Femur (tissue), 1 donor: ENCODE data around the gene SLC25A29.
"Not testable (repeated sequence)": the region's sequence is repeated elsewhere in the genome, so short reads cannot be mapped to it uniquely, and the experiment has no call there.

ENCODE experiments used
- DNase-seq: peaks from one replicate; pipeline ENCODE4 v3.0.0-alpha.2; 2017

Gene SLC25A29

DNA sequence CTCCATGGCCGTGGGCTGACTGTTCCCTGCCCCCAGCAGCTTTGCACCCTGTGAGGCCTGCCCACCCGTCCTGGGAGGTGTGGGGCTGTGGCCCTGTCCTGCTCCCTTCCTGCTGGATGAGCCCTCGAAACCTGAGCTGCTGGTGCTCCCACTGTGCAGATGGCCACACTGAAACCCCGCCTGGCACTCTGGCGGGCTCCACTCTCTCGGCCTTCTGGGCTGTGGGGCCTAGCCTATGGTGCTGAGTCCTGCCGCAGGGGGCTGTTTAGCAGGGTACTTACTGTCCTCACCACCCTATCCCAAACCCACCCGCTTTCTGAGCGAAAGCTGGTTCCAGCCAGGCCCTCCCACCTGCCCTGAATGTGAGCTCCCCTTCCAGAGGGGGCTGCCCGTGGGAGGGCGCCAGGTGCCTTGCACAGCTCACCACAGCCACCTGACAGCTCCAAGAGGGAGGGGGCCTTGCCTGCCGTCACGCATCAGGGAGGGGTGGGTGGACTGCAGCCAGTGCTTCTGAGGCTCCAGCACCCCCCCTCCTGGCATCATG, 24.2 kb upstream of the SLC25A29 start:
- no peak for DNase-seq

DNA sequence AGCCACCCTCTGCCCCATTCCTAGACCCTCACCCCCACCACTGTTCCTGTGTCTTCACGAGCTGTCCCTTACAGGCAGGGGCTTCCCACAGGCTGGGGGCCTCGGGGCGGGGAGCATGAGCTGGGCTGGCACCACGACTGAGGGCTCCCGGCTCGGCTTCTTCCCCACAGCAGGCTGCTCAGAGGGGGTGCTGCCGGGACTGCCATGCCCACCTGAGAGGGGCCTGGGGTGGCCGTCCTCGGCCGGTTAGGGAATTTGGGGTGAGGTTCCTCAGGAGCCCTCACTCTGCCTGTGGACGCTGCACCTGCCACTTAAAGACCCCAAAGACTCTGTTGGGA, 23.7 kb upstream of the SLC25A29 start:
- no peak for DNase-seq

DNA sequence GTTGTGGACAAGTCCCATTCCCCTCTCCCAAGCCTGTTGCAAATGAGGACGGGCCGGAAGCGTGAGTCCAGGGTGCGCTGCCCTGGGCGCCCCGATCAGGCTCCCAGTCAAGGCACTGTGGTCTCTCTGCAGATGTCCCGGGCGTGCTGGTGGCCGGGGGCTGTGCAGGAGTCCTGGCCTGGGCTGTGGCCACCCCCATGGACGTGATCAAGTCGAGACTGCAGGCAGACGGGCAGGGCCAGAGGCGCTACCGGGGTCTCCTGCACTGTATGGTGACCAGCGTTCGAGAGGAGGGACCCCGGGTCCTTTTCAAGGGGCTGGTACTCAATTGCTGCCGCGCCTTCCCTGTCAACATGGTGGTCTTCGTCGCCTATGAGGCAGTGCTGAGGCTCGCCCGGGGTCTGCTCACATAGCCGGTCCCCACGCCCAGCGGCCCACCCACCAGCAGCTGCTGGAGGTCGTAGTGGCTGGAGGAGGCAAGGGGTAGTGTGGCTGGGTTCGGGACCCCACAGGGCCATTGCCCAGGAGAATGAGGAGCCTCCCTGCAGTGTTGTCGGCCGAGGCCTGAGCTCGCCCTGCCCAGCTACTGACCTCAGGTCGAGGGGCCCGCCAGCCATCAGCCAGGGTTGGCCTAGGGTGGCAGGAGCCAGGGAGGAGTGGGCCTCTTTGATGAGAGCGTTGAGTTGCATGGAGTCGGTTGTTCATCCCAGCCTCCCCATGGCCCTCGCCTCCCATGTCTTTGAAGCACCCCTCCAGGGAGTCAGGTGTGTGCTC, 23.2 kb upstream of the SLC25A29 start:
- DNase-seq: no peak

DNA sequence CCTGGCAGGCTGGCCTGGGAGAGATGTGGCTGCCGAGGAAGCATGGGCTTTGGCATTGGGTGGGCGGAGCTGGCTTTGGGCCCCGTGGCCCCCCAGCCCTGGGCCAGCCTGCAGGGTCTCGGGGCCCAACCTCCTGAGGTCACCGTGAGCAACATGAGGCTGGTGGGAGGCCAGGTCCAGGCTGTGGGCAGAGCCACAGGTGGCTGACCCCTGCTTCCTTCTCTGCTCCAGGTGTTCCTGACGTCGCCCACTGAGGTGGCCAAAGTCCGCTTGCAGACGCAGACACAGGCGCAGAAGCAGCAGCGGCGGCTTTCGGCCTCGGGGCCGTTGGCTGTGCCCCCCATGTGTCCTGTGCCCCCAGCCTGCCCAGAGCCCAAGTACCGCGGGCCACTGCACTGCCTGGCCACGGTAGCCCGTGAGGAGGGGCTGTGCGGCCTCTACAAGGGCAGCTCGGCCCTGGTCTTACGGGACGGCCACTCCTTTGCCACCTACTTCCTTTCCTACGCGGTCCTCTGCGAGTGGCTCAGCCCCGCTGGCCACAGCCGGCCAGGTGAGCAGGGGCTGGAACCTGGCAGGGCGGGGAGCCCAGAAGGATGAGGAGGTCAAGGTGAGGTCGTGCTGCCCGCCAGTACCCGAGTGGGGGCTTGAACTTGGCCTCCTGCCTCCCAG, 22.4 kb upstream of the SLC25A29 start:
- no peak for DNase-seq

DNA sequence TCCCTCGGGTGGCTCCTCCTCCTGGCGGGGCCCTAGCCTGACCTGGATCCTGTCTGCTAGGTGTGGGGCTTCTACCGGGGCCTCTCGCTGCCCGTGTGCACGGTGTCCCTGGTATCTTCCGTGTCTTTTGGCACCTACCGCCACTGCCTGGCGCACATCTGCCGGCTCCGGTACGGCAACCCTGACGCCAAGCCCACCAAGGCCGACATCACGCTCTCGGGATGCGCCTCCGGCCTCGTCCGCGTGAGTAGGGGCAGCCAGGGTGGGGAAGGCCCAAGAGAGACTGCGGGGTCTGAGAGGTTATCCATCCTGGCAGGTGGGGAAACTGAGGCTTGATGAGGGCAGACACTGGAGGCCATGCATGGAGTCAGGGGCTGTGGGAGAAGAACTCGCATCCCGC, 20.9 kb upstream of the SLC25A29 start:
- DNase-seq: no peak

DNA sequence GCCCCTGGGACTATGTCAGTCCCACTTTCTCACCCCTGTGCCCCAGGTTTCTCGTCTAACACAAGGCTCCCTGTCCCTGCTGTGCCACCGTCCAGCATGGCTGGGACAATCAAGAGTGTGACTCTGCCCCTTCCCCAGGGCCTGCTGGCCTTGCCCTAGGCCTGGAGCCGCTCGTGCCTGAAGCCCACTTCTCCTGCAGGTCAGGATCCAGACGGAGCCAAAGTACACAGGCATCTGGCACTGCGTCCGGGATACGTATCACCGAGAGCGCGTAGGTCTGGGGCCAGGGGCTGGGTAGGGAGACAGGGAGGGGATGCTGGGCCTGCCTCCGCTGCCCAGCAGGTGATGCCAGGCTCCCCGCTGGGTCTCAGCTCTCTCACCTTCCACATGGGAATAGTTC, 19.7 kb upstream of the SLC25A29 start:
- no peak for DNase-seq

DNA sequence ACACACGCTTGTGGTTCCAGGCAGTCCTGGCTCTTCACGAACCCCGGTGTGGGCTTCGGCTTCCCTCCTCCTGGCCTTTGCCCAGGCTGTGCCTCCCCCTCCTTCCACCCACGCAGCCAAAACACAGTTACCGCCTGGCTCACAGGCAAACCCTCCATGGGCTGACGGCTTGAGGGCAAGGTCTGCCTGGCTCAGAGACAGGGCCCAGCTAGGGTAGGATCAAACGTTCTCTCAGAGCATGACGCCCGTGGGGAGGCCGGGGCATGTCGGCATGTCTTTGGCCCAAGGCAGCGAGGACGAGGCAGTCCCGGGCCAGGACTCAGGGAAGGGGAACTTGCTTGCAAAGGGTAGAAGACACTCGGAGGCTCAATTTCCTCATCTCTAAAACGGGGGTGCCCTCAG, 19.0 kb upstream of the SLC25A29 start:
- DNase-seq: no peak

DNA sequence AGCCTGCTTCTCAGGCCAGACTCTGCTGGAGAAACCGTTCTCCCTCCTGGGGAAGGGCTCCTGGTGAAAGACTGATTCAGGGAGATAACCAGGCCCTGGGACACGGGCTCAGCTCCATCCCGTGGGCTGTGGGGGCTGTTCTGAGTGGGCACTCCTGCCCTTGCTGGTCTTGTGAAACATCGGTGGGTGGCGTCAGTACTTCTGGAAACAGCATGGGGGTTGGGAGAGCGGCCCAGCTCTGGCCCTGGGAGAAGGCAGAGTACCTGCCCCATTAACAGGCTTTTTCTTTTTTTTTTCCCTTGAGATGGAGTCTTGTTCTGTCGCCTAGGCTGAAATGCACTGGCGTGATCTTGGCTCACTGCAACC, 17.7 kb upstream of the SLC25A29 start:
- DNase-seq: no peak

DNA sequence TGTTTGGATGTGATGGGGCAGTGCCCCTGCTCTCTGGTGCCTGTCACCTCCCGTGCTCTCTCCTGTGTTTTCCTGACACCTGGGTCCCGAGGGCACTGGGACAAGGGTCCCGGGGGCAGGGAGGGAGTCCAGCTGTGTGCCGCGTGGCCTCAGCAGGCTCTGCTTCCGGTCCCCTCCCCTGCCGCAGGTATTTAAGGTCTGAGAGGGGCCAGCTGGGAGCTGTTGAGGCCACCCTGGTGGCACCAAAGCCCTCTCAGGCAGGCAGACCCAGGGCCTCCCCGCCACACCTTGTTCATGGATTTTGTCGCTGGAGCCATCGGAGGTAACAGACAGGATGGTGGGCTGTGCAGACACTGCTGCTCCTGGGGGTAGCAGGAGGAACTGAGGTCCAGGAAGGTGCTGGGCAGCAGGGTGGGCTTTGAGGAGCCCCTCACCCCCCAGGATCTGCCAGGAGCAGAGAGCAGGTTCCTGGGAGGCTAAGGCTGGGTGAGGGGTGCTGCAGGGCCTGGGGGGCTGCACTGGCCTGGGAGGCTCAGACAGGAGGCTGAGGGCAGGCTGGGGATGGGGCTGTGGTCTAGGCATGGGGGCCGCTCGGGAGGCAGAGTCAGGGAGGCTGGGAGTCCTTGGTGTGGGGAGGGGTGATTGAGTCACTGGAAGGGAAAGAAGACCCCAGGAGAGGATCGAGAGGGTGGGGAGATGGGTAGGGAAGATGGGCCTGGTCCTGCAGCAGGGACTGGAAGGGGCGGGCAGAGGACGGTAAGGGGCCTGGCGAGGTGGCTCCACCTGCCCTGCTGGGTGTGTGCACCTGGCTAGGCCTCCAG, 17.1 kb upstream of the SLC25A29 start, which contains the start of gene SLC25A47:
TSS of gene SLC25A47 (plus strand) at position 219 of the 821 bp plus-strand sequence. CDS start at position 295, 76 bp downstream.
- DNase-seq: no peak

DNA sequence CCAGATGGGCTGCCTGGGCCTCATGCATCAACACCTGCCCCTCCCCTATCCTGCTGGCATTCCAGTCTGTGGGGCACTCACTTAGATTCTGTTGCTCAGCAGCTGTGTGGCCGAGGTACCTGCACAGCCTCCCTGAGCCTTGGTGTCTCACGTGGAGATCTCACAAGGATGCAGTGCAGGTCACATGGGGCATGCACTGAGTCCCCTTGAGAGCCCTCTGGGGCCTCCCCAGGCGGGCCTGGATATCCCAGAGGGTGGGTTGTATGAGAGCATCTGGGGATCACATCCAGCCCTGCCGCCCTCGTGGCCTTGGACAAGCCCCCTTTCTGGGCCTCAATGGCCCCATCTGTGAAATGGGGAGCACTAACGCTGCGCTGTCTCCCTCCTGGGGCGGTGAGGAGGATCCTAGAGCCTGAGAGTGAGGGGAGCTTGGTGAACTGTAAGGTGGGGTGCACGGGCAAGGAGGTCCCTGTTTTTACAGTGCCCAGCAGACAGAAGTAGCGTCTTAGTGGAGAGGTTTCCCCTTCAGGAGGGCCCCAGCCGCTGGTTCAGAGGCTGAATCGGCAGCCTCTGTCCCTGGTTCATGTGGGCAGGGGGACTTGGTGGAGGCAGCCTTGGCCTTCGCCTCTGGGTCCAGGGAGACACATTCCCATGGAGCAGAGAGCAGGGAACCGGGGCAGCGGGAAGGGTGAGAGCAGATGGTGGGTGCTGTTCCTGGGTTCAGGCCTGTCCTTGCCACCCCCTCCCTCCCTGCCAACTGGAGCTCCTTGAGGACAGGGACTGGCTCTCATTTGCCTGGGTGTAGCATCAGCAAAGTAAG, 16.1 kb upstream of the SLC25A29 start:
- DNase-seq: no peak

DNA sequence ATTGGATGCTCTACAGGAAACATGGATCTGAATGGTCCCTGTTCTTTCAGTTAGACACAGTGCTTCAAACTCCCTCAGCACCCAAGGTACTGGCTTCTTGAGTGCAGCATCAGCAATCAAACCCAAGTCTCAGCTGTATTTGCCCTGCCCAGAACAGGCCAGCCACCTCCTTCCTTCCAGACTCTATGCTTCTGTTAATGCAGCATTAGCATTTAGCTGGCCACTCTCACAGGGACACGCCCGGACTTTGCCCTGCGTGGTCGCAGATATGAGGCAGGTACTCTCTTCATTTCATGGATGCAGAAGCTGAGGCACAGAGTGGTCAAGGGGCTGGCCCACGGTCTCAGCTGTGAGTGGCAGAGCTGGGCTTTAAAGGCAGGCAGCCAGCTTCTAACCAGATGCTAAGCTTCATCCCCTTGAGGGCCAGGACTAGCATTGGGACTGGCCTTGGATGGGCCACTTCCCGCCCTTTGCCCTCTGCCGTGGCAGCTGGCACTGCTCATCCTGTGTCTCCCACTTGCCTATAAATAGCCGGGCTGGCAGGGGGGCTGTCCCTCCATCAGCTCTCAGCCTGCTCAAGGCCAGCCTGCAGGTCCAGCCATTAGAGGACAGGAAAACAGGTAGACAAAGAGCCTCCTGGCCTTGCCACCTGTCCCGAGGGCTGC, 15.4 kb upstream of the SLC25A29 start:
- DNase-seq: no peak

DNA sequence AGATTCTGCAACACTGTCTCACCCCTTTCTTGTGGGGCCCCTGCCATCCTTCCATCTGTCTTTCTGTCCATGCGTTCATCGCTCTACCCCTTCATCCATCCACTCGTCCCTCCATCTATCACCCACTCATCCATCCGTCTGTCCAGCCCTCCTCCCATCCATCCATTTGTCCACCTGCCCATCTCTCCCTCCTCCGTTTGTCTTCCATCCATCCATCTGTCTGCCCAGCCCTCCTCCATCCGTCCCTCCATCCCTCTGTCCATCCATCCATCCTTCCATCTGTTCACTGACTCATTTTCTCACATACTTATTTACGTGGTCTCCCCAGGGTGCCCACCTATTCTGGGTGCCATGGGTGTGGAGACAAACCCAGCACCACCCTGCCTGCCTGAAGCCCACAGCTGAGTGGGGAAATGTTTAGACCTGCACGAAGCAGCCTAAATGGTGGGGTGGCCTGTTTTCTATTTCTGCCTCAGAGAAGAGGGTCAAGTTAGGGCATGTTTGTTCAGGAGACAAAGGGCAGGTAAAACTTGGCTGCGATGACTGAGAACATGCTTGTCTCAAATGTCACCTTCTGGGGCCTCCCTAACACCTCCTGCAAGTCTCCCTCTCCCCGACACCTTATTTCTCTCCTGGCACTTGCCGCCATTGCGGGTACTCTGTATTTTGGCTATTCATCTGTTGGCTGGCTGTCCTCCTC, 14.1 kb upstream of the SLC25A29 start:
- no peak for DNase-seq

DNA sequence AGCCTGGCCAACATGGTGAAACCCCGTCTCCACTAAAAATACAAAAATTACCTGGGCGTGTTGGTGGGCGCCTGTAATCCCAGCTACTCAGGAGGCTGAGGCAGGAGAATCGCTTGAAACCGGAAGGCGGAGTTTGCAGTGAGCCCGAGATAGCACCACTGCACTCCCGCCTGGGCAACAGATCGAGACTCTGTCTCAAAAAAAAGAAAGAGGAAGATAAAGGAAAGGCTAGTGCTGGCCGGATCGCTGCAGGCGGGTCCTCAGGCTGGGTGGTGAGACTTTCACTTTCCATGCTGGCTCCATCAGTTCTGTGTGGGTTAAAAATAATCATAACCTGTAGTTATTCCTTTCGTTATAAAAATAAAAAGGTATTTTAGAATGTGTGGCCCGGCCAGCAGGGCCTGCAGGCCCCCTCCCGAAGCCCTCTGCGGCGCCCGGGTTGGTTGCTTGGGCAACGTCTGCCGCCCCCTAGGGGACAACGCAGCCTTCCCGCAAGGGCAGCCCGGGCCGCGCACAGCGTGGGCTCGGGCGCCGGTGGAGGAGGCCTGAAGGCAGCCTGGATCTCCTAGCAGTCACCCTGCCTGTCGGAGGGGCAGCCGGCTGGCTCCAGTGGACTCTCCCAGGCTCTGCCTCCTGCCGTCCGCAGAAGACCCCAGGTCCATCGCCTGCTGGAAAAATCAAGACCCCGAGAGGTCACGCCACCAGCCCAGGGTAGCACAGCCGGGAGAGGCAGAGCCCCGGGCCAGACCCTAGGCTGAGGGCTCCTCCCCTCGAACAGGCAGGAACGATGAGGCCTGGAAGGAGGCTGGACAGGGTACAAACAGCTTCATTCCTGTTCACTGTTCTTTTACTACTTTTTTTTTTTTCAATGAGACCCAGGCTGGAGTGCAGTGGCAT, 11.9 kb upstream of the SLC25A29 start:
- peak; percentile 71 for DNase-seq

DNA sequence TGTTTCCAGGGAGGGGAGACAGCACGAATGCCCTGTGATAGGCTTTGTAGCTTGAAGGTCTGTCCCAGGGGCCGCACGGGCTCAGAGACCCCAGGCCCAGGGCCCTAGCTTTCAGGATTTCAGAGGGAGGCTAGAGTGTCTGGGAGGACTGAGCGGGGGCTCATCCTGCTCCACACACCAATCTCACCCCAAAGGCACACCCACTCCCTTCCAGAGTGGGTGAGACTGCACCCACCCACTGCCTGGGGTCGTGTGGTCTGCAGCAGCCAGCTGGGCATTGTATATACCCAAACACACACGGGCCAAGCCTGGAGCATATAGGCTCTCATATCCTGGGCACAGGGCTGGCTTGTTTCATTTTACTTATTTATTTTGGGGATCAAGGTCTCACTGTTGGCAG, 11.1 kb upstream of the SLC25A29 start:
- DNase-seq: no peak

DNA sequence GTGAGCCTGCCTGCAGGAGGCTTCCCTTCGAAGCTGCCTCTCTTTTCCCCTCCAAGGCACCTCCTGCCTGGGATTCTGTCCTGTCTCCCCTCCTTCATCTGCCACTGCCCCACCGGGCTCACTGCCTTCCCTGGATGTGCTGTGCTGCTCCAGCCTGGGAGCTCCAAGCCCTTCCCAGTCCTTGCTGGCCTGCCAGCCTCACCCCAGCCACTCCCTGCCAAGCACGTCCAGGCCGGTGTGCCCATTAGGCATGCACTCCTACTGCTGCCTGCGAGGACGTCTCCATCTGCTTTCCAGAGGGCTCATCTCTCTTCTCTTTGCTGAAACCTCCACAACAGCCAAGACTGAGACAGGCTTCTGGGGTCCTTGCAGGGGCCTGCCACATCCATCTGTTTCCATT, 8.5 kb upstream of the SLC25A29 start:
- DNase-seq: no peak

DNA sequence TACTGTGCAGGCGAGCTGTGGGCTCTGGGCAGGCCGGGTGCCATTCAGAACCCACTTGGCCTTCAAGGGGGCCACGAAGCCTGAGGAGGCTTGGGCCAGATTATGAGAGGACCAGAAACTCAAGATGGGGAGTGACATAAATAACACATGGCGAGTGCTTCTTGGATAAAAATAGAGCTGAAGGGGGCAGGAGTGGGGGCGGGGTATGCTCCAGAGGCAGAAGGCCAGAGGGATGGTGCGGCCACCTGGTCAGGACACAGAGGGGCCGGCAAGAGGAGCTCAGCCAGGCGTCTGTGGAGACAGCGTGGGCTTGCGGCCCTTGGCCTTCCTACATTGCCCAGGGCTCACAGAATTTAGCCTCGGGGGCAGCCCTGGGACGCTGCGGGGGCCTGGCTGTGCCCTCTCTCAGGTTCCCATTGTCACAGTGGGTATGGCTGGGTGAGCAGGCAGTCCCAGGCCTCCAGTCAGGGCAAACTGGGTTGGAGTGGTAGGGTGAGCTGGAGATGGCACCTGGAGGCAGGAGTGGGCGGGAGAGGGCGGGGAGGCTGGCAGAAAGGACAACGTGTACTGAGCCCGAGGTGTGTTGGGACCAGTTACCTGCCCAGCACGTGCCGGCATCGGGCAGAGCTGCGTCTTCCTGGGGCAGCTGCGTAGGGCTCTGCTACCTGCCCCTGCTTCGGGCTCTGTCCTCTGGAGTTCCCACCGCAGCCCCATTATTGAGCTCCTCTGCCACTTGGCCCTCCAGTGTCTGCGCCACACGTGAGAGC, 7.4 kb upstream of the SLC25A29 start:
- DNase-seq: no peak

DNA sequence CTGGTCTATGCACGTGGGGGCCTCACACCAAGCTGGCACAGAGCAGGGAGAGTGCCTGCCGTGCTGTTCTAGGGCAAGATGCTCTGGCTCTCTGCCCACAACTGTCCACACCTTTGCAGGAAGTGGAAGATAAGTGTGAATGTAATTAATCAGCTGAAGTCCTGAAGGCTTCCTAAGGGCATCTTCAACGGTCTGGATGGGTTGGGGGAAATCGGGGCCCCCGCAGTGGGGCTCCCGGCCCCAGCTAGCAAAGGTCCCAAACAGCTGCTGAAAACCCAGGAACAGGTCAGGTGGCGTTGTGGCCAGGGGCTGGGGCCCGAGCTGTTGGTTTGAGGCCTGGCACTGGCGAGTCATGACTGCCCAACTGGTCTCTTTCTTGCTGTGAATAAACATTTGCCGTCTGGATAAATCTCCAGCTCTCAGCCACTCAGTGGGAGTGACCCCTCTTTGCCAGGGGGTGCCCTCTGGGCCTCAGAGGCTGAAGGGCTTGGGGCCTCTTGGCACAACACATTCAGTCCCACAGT, 6.7 kb upstream of the SLC25A29 start:
- no peak for DNase-seq

DNA sequence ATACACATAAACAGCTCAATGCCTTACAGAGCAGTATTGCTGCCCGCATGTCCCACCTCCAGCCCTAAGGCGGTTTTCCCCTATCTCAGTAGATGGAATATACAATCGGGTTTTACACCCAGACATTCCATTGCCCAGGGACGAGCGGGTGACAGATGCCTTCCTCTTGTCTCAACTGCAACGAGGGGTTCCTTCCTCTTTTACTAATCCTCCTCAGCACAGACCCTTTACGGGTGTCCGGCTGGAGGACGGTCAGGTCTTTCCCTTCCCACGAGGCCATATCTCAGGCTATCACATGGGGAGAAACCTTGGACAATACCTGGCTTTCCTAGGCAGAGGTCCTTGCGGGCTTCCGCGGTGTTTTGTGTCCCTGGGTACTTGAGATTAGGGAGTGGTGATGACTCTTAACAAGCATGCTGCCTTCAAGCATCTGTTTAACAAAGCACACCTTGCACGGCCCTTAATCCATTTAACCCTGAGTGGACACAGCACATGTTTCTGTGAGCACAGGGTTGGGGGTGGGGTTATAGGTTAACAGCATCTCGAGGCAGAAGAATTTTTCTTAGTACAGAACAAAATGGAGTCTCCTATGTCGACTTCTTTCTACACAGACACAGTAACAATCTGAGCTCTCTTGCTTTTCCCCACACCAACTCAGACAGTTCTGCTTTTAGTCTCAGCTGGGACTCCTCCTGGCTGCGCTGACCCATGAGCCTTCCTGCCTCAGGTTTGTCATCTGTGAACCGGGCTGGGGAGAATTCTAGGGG, 6.0 kb upstream of the SLC25A29 start:
- not testable (repeated sequence) for DNase-seq
